Erythroblast (primary cell): ENCODE measurements around the gene CIT.

Experiments
- GATA1 ChIP-seq: IDR thresholded peaks from 2 replicates; pipeline ENCODE4 v1.6.1; 2011; ENCODE audit warnings: low read depth, mild to moderate bottlenecking, control low read depth, low read length, moderate library complexity
- POLR2A ChIP-seq: IDR thresholded peaks from 2 replicates; pipeline ENCODE4 v1.6.1; 2011; ENCODE audit warnings: mild to moderate bottlenecking, low read length

GRCh38 chr12:119644930-119645329 lies 232.2 kb downstream of the CIT start:
- no peak for TF ChIP-seq POLR2A
- TF ChIP-seq GATA1, result no peak
